ENCODE results near the gene SORCS2.

- TF ChIP-seq, protein P1, sequence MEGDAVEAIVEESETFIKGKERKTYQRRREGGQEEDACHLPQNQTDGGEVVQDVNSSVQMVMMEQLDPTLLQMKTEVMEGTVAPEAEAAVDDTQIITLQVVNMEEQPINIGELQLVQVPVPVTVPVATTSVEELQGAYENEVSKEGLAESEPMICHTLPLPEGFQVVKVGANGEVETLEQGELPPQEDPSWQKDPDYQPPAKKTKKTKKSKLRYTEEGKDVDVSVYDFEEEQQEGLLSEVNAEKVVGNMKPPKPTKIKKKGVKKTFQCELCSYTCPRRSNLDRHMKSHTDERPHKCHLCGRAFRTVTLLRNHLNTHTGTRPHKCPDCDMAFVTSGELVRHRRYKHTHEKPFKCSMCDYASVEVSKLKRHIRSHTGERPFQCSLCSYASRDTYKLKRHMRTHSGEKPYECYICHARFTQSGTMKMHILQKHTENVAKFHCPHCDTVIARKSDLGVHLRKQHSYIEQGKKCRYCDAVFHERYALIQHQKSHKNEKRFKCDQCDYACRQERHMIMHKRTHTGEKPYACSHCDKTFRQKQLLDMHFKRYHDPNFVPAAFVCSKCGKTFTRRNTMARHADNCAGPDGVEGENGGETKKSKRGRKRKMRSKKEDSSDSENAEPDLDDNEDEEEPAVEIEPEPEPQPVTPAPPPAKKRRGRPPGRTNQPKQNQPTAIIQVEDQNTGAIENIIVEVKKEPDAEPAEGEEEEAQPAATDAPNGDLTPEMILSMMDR (IDR thresholded peaks at IDR 0.05), result no peak
- no peak for TF ChIP-seq EZH2 (IDR thresholded peaks at IDR 0.05)
- TF ChIP-seq EZH2phosphoT487 (IDR thresholded peaks at IDR 0.05), result no peak
Observed at GRCh38 chr4:7466215-7466614, 273.9 kb downstream of the SORCS2 start.

Measured in neural progenitor cell (in vitro differentiated cells).